GM21423 (cell line): ENCODE measurements around the gene NRXN3.

Source experiments
- ATAC-seq: cut with Tn5 transposase; IDR thresholded peaks from one replicate; pipeline ENCODE4 v1.9.1; 2021; ENCODE audit warnings: mild to moderate bottlenecking, moderate library complexity; ENCODE audit not compliant: unreplicated experiment

NRXN3 gene

DNA sequence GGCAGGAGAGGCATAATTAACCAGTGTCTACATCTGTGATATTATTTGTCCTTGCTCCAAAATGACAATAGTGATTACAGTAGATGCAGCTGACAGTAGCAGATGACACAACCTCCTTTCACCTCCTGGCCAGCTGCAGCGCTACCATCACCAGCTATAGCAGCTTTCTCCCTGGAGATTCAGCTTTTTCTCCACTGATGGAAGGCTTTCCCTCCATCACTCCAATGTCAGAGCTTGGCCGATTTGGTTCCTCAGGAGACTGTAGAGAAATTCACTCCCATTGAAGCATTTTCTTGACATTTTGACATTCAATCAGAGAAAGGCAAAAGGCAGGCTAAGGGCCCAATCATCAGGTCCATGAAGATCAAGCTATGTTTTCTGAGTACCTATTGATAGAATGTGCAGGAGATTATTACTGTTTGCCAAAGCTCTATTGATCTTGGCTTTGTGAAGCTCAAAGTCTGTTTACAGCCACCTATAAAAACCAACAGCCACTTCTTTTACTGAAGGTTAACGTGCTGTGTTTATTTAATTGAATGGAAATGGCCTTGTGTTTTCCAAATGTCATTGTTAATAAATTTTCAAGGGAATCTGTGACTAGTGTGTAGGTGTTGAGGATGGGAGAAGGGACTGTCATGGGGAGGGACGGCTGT, 1256.1 kb downstream of the NRXN3 start:
- ATAC-seq, result no peak

- no peak for ATAC-seq
Measured at GRCh38 chr14:79432640-79433039, 1262.5 kb downstream of the NRXN3 start.

GRCh38 chr14:79436335-79436734, 1266.2 kb downstream of the NRXN3 start:
- ATAC-seq, result no peak

GRCh38 chr14:79437951-79438350, 1267.8 kb downstream of the NRXN3 start:
- no peak for ATAC-seq

GRCh38 chr14:79438696-79439342, 1268.6 kb downstream of the NRXN3 start:
- no peak for ATAC-seq

DNA sequence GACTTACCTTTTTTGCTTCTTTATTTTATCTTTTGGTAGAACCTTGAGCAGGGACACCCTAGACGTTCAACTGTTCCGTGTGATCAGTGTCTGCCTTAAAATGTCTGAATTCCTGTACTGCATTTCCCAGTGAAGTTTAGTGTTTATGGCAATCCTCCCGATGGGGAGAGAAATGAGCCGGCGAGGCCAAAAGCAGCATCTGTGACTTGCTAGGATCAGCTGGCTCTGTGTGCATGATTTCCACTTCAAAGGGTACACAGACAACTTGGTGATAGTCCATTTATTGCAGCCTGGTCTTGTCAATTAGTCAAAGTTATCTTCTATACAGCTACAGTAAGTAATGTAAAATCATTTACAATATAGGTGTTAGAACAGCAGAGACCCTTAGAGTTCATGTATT, 1272.6 kb downstream of the NRXN3 start:
- ATAC-seq, result no peak

- ATAC-seq, result no peak
Measured at GRCh38 chr14:79443602-79444001, 1273.4 kb downstream of the NRXN3 start.

GRCh38 chr14:79448960-79449359, 1278.8 kb downstream of the NRXN3 start:
- no peak for ATAC-seq

DNA sequence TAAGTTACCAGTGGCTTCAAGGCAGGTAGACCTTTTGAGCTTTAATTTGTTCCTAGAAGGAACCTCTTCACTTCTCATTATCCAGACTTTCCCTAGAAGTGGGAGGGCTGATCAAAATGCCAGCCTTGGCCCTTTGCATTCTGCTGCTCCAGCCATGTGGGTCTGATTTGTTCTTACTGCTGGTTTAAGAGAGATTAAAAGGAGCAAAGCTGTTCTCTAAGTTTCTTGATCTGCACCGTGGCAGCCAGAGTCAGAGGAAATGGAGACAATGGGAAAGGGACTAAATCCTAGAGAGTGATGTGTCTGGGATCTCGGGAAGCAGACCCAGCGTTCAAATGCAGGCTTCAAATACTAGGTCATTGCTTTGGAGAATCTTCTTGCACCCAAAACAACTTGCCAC, 1281.4 kb downstream of the NRXN3 start:
- no peak for ATAC-seq

DNA sequence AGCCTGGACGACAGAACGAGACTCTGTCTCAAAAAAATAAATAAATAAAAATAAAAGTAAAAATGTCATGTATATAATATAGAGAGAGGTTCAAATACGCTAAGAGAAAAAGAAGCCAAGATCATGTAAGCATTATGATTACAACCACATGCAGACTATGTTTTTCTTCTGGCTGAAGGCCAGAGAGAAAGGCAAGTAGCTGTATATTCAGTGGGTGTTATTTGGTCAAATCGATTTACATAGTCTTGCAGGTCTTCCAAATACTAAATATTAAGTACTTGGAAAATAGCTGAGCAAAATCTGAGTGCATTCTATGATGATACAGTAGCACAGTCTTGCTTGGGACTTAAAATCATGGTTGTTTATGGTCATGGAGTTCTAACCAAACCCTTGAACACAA, 1283.1 kb downstream of the NRXN3 start:
- no peak for ATAC-seq

- no peak for ATAC-seq
Measured at GRCh38 chr14:79464468-79464867, 1294.3 kb downstream of the NRXN3 start.

- no peak for ATAC-seq
Measured at GRCh38 chr14:79465651-79466050, 1295.5 kb downstream of the NRXN3 start.

DNA sequence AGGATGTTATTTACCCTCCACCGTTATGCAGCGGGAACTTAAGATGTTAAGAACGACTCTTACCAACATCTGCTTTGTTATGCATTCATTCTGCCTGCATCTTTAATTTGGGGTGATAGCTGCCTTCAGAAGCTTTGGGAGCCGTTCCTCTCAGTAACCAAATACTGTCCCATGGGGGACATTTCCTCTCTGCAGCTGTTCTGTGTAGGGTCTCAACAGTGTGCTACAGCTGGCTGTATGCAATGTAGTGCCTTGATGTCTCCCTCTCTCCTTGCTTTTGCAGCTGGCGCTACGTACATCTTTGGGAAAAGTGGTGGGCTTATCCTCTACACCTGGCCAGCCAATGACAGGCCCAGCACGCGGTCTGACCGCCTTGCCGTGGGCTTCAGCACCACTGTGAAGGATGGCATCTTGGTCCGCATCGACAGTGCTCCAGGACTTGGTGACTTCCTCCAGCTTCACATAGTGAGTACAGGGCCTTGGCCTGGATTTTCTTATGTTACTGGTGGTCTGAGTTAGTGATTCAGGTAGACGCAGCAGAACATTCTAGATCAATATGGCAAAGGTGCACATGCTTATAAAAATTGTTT, 1296.9 kb downstream of the NRXN3 start:
- ATAC-seq, result no peak

- ATAC-seq, result no peak
Measured at GRCh38 chr14:79467835-79468234, 1297.7 kb downstream of the NRXN3 start.

DNA sequence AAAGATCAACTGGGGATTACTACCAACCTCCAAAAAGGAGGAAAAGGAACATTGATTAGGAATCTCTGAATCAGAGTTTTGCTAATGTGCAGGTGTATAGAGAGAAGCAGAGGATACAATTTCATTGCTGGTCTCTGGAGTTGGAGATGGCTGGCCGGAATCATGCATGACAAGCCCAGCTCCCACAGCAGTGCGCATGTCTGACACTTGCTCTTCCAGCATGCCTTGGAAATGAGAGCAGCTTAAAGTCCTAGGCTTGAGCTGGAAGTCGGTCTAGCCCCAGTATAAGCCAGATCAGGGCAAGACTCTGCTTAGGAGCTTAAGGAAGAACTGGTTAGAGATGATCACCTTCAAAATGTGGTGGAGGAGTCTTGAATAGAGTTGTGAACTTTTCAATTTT, 1298.3 kb downstream of the NRXN3 start:
- no peak for ATAC-seq

GRCh38 chr14:79473651-79474050, 1303.5 kb downstream of the NRXN3 start:
- no peak for ATAC-seq

DNA sequence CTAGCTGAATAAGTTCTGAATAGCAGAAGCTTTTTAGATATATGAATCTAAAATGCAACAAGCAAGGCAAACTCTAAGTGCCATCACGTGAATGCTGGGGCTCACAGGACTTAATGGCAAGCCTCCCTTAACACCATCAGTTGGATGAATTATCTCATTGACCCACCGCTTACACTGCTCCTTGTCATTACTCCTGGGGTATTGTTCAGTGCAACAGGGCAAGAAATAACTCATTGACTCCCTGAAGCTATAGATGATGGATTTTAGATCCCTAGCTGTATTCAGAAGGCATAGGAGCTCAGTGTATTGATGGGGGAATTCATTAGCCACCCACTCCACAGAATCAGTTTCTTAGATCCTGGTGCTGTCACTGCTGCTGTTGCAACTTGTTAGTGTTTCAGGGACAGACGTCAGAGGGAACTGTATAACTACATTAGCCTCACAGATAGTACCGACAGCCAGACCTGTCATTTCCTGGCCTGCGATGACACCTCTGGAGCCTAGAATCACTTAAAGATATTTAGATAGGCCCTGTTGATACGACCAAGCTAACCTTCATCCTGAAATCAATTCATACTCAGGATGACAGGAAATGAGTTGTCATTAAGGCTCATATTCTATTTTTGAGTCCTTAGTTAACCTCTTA, 1305.8 kb downstream of the NRXN3 start:
- ATAC-seq, result no peak

- no peak for ATAC-seq
Measured at GRCh38 chr14:79476552-79476951, 1306.4 kb downstream of the NRXN3 start.

DNA sequence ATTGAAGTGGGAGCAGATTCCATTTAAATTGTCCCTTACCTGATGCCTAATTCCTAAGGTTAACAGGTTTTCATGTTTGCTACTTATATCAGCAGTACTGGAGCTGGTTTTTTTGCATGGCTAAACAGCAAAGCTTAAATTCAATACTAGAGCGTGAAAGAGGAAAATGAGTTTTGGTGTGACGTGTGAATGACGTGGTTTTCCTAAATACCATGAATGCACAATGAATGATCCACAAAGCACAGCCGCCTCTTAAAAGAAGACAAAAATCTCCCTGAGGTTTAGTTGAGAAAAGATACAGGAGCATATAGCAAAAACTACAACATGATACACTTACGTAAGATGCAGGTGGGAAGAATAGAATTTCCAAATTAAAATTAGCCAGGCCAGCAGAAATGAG, 1310.0 kb downstream of the NRXN3 start:
- no peak for ATAC-seq

DNA sequence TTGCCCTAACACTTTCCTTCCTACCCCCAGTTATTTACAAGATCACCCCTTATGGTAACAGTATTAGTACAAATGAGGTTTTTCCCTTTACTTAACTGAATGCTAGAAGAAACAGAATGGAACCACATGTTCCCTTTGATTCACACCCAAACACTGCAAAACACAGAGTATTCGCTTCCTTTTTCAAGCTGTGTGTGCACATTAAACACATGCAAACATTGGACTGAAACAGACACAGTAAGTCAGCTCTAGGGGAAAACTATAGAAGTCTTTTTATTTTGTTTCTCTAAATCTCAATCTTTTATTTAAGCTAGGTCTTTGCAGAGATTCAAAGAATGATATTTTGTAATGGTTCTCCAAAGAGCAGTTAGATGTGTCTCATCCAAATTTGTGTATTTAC, 1312.7 kb downstream of the NRXN3 start:
- ATAC-seq, result no peak

GRCh38 chr14:79483477-79484388, 1313.6 kb downstream of the NRXN3 start:
- no peak for ATAC-seq
